Ovary (tissue), 3 donors: Measurements from ENCODE around the gene RFC4.

Experiments
- EP300 ChIP-seq: sonication (generic); formaldehyde crosslinking; IDR thresholded peaks from one replicate; pipeline ENCODE4 v1.6.1; 2017; ENCODE audit warnings: antibody characterized with exemption
- TF ChIP-seq, protein P1 (sequence below), 3 donors: fragments of 450-650 bp in 2 of 3; fragments of 200-600 bp in 1 of 3; IDR thresholded peaks; one replicate each; pipeline versions ENCODE4 v1.5.1 to v1.8.0; 2016 to 2022; ENCODE audit warnings: antibody characterized with exemption in 3 of 3, mild to moderate bottlenecking in 1 of 3
- donor health status: DM: no; HTN: no; CAD: no.

- TF ChIP-seq, protein P1, sequence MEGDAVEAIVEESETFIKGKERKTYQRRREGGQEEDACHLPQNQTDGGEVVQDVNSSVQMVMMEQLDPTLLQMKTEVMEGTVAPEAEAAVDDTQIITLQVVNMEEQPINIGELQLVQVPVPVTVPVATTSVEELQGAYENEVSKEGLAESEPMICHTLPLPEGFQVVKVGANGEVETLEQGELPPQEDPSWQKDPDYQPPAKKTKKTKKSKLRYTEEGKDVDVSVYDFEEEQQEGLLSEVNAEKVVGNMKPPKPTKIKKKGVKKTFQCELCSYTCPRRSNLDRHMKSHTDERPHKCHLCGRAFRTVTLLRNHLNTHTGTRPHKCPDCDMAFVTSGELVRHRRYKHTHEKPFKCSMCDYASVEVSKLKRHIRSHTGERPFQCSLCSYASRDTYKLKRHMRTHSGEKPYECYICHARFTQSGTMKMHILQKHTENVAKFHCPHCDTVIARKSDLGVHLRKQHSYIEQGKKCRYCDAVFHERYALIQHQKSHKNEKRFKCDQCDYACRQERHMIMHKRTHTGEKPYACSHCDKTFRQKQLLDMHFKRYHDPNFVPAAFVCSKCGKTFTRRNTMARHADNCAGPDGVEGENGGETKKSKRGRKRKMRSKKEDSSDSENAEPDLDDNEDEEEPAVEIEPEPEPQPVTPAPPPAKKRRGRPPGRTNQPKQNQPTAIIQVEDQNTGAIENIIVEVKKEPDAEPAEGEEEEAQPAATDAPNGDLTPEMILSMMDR (IDR thresholded peaks at IDR 0.05) = no peak
- TF ChIP-seq EP300 = no peak
Observed at GRCh38 chr3:186818516-186818915, 12.2 kb upstream of the RFC4 start.
